Coronary artery (tissue), 2 donors: ENCODE measurements around the gene FAM219B.
A peak's percentile ranks its signal among the peaks of the same experiment; 100 is the strongest.
"Not testable (repeated sequence)": the region's sequence is repeated elsewhere in the genome, so short reads cannot be mapped to it uniquely, and the experiment has no call there.

ENCODE experiments used
- DNase-seq: peaks from one replicate; pipeline ENCODE4 v3.0.0-alpha.2; 2017; ENCODE audit warnings: low spot score
- H3K27ac ChIP-seq, 2 donors: fragments of 200-600 bp; sonication (generic); one replicate each; pipeline ENCODE4 v1.5.1; 2016 to 2019
- H3K4me3 ChIP-seq: fragments of 200-600 bp; sonication (generic); 2 replicates; pipeline ENCODE4 v1.5.1; 2016; ENCODE audit warnings: mild to moderate bottlenecking, moderate library complexity
- CTCF ChIP-seq: fragments of 200-600 bp; sonication (generic); IDR thresholded peaks from one replicate; pipeline ENCODE4 v1.5.1; 2019; ENCODE audit warnings: antibody characterized with exemption

Gene FAM219B

GRCh38 chr15:74888716-74889115 lies 17.9 kb downstream of the FAM219B start:
- Histone ChIP-seq H3K27ac (peak overlapping the region in 1 of 2 donors; percentile 92), H3K4me3 (no peak overlapping the region)
- DNase-seq = no peak
- TF ChIP-seq CTCF = no peak

GRCh38 chr15:74887537-74888193 lies 19.0 kb downstream of the FAM219B start:
- not testable (repeated sequence) for H3K4me3 ChIP-seq, H3K27ac ChIP-seq, DNase-seq

GRCh38 chr15:74885461-74885860 lies 21.2 kb downstream of the FAM219B start:
- no peak for DNase-seq
- no peak overlapping the region for H3K4me3 ChIP-seq
- no peak for TF ChIP-seq CTCF
- no peak overlapping the region for H3K27ac ChIP-seq

- DNase-seq = no peak
- Histone ChIP-seq H3K27ac (no peak overlapping the region), H3K4me3 (no peak overlapping the region)
- no peak for TF ChIP-seq CTCF
Observed at GRCh38 chr15:74884428-74885223, 22.0 kb downstream of the FAM219B start.

- Histone ChIP-seq H3K4me3 (no peak overlapping the region), H3K27ac (no peak overlapping the region)
- no peak for TF ChIP-seq CTCF
- no peak for DNase-seq
Observed at GRCh38 chr15:74882528-74882927, 24.1 kb downstream of the FAM219B start.

GRCh38 chr15:74878273-74878672 lies 28.4 kb downstream of the FAM219B start:
- H3K27ac ChIP-seq = no peak overlapping the region
- no peak for DNase-seq
- no peak overlapping the region for H3K4me3 ChIP-seq
- TF ChIP-seq CTCF = no peak

GRCh38 chr15:74873756-74874424 lies 32.8 kb downstream of the FAM219B start:
- Histone ChIP-seq H3K4me3 (peak overlapping the region; percentile 74), H3K27ac (peak overlapping the region; percentile 75 to 88)
- no peak for TF ChIP-seq CTCF
- peak; percentile 78 for DNase-seq
